ENCODE results near the gene ARSH. TPM values are rescaled to one million over a fixed set of nuclear protein-coding genes. Genes with fewer than 3 reads are reported as not detected.

ARSH gene
- total RNA-seq, 1 experiment from 2014 or later: not detected

- Histone ChIP-seq H3K27me3 (ENCODE audit: low read length) (no peaks in the 10 kb centered on the region), H3K4me2 (ENCODE audit: low read length) (no peak overlapping the region), H3K9me2 (replicated peaks; ENCODE audit: low read length) (no peaks in the 10 kb centered on the region), H3K4me3 (ENCODE audit: low read length) (no peak overlapping the region), H3K4me1 (ENCODE audit: insufficient read depth, low read length) (no peaks in the 10 kb centered on the region), H3F3A (ENCODE audit: low read length, unreplicated experiment) (no peaks in the 10 kb centered on the region), H4K20me1 (ENCODE audit: low read length) (no peaks in the 10 kb centered on the region), H3K9ac (ENCODE audit: low read length) (no peak overlapping the region), H2AFZ (ENCODE audit: low read length) (no peak overlapping the region), H3K79me2 (ENCODE audit: low read length) (no peaks in the 10 kb centered on the region), H3K9me3 (ENCODE audit: low read length) (no peaks in the 10 kb centered on the region), H3K36me3 (ENCODE audit: low read depth, low read length) (no peaks in the 10 kb centered on the region), H3K27ac (ENCODE audit: low read length) (no peak overlapping the region)
- ATAC-seq (no peak), DNase-seq (no peak)
- no TSS peak for BruUV-seq (replicated peaks)
- intact Hi-C loops (cut with micrococcal nuclease): no loop called here
- TF ChIP-seq EZH2phosphoT487 (IDR thresholded peaks at IDR 0.05; ENCODE audit: borderline replicate concordance, low read length) (no peak), CTCF (conservative IDR thresholded peaks at IDR 0.05; ENCODE audit: low read depth, low read length) (no peak), EZH2 (IDR thresholded peaks at IDR 0.05; ENCODE audit: low read length, unreplicated experiment) (no peak)
- ChIA-PET CTCF (no interaction called here), POLR2A (ENCODE audit: unreplicated experiment) (no interaction called here)
Measured at GRCh38 chrX:2984342-2984741, 22.0 kb upstream of the ARSH start.

GRCh38 chrX:2989565-2989964 is 16.8 kb upstream of the ARSH start:
- intact Hi-C loops (cut with micrococcal nuclease): no loop called here
- no peaks in the 10 kb centered on the region for H4K20me1 ChIP-seq (ENCODE audit: low read length)
- H3F3A ChIP-seq (ENCODE audit: low read length, unreplicated experiment): no peaks in the 10 kb centered on the region
- H3K4me1 ChIP-seq (ENCODE audit: insufficient read depth, low read length): no peaks in the 10 kb centered on the region
- ATAC-seq (no peak), DNase-seq (no peak)
- H3K9me2 ChIP-seq (replicated peaks; ENCODE audit: low read length): no peaks in the 10 kb centered on the region
- no peaks in the 10 kb centered on the region for H3K36me3 ChIP-seq (ENCODE audit: low read depth, low read length)
- peaks cover 8% of the 10 kb centered on the region for H3K27me3 ChIP-seq (ENCODE audit: low read length)
- H3K9me3 ChIP-seq (ENCODE audit: low read length): no peaks in the 10 kb centered on the region
- no peak overlapping the region for H3K4me2 ChIP-seq (ENCODE audit: low read length)
- no peak overlapping the region for H3K4me3 ChIP-seq (ENCODE audit: low read length)
- H3K9ac ChIP-seq (ENCODE audit: low read length): no peak overlapping the region
- H3K27ac ChIP-seq (ENCODE audit: low read length): no peak overlapping the region
- BruUV-seq (replicated peaks): no TSS peak
- H3K79me2 ChIP-seq (ENCODE audit: low read length): no peaks in the 10 kb centered on the region
- POLR2A ChIA-PET (ENCODE audit: unreplicated experiment): no interaction called here
- no peak overlapping the region for H2AFZ ChIP-seq (ENCODE audit: low read length)
- TF ChIP-seq CTCF (conservative IDR thresholded peaks at IDR 0.05; ENCODE audit: low read depth, low read length): no peak
- TF ChIP-seq EZH2phosphoT487 (IDR thresholded peaks at IDR 0.05; ENCODE audit: borderline replicate concordance, low read length): no peak
- TF ChIP-seq EZH2 (IDR thresholded peaks at IDR 0.05; ENCODE audit: low read length, unreplicated experiment): no peak
- CTCF ChIA-PET: no interaction called here

- CTCF ChIA-PET: no interaction called here
- TF ChIP-seq EZH2 (IDR thresholded peaks at IDR 0.05; ENCODE audit: low read length, unreplicated experiment) (no peak), EZH2phosphoT487 (IDR thresholded peaks at IDR 0.05; ENCODE audit: borderline replicate concordance, low read length) (no peak), CTCF (conservative IDR thresholded peaks at IDR 0.05; ENCODE audit: low read depth, low read length) (no peak)
- no peak overlapping the region for H2AFZ ChIP-seq (ENCODE audit: low read length)
- ATAC-seq: no peak
- intact Hi-C loops (cut with micrococcal nuclease): no loop called here
- H3K36me3 ChIP-seq (ENCODE audit: low read depth, low read length): no peaks in the 10 kb centered on the region
- no peak overlapping the region for H3K4me3 ChIP-seq (ENCODE audit: low read length)
- H3K4me2 ChIP-seq (ENCODE audit: low read length): no peak overlapping the region
- no peak overlapping the region for H3K27ac ChIP-seq (ENCODE audit: low read length)
- H3K4me1 ChIP-seq (ENCODE audit: insufficient read depth, low read length): no peaks in the 10 kb centered on the region
- no peaks in the 10 kb centered on the region for H3K9me2 ChIP-seq (replicated peaks; ENCODE audit: low read length)
- BruUV-seq (replicated peaks): no TSS peak
- POLR2A ChIA-PET (ENCODE audit: unreplicated experiment): no interaction called here
- H4K20me1 ChIP-seq (ENCODE audit: low read length): no peaks in the 10 kb centered on the region
- H3F3A ChIP-seq (ENCODE audit: low read length, unreplicated experiment): no peaks in the 10 kb centered on the region
- DNase-seq: no peak
- H3K9ac ChIP-seq (ENCODE audit: low read length): no peak overlapping the region
- no peaks in the 10 kb centered on the region for H3K79me2 ChIP-seq (ENCODE audit: low read length)
- no peaks in the 10 kb centered on the region; the same call in 1 of the 2 replicates for H3K27me3 ChIP-seq (ENCODE audit: low read length)
- no peaks in the 10 kb centered on the region for H3K9me3 ChIP-seq (ENCODE audit: low read length)
Measured at GRCh38 chrX:3010532-3010931, 4.2 kb downstream of the ARSH start.

Measured in PC-3 (cell line).